Femur (tissue), 1 donor: ENCODE results near the gene PKD1.
A peak's percentile ranks its signal among the peaks of the same experiment; 100 is the strongest.

Source experiments
- DNase-seq: peaks from one replicate; pipeline ENCODE4 v3.0.0-alpha.2; 2017

The PKD1 gene

GRCh38 chr16:2070576-2071453 lies 64.9 kb downstream of the PKD1 start:
- no peak for DNase-seq

GRCh38 chr16:2066139-2066538 lies 69.6 kb downstream of the PKD1 start:
- no peak for DNase-seq

GRCh38 chr16:2064368-2064945 lies 71.2 kb downstream of the PKD1 start:
- DNase-seq = no peak

GRCh38 chr16:2063861-2064260 lies 71.8 kb downstream of the PKD1 start:
- DNase-seq = no peak

GRCh38 chr16:2062801-2063200 lies 72.9 kb downstream of the PKD1 start:
- no peak for DNase-seq

- DNase-seq = no peak
Measured at GRCh38 chr16:2061526-2061925, 74.2 kb downstream of the PKD1 start.

- no peak for DNase-seq
Measured at GRCh38 chr16:2061023-2061422, 74.7 kb downstream of the PKD1 start.

- DNase-seq = no peak
Measured at GRCh38 chr16:2060346-2060745, 75.4 kb downstream of the PKD1 start.

- DNase-seq = no peak
Measured at GRCh38 chr16:2058872-2059271, 76.8 kb downstream of the PKD1 start.

- no peak for DNase-seq
Measured at GRCh38 chr16:2058420-2058819, 77.3 kb downstream of the PKD1 start.

GRCh38 chr16:2057438-2057837 lies 78.3 kb downstream of the PKD1 start:
- no peak for DNase-seq

GRCh38 chr16:2056681-2057407 lies 78.9 kb downstream of the PKD1 start:
- no peak for DNase-seq

- no peak for DNase-seq
Measured at GRCh38 chr16:2056077-2056476, 79.6 kb downstream of the PKD1 start.

- no peak for DNase-seq
Measured at GRCh38 chr16:2054543-2055245, 81.0 kb downstream of the PKD1 start.

- no peak for DNase-seq
Measured at GRCh38 chr16:2053897-2054296, 81.8 kb downstream of the PKD1 start.

- DNase-seq = no peak
Measured at GRCh38 chr16:2053211-2053610, 82.5 kb downstream of the PKD1 start.

- DNase-seq = no peak
Measured at GRCh38 chr16:2048116-2048543, 87.6 kb downstream of the PKD1 start.

GRCh38 chr16:2047330-2048115 lies 88.2 kb downstream of the PKD1 start, which contains the start of the genes NTHL1 and TSC2:
NTHL1 (minus strand) TSS chr16:2047834; CDS start chr16:2047823, 11 bp downstream.
TSC2 (plus strand) TSS chr16:2047985; CDS start chr16:2048616, 631 bp downstream.
- peak; percentile 98 for DNase-seq

- no peak for DNase-seq
Measured at GRCh38 chr16:2046893-2047329, 88.8 kb downstream of the PKD1 start.

- no peak for DNase-seq
Measured at GRCh38 chr16:2045965-2046892, 89.5 kb downstream of the PKD1 start.

- no peak for DNase-seq
Measured at GRCh38 chr16:2044541-2044940, 91.2 kb downstream of the PKD1 start.
